ENCODE measurements around the gene MRPL32.

DNA sequence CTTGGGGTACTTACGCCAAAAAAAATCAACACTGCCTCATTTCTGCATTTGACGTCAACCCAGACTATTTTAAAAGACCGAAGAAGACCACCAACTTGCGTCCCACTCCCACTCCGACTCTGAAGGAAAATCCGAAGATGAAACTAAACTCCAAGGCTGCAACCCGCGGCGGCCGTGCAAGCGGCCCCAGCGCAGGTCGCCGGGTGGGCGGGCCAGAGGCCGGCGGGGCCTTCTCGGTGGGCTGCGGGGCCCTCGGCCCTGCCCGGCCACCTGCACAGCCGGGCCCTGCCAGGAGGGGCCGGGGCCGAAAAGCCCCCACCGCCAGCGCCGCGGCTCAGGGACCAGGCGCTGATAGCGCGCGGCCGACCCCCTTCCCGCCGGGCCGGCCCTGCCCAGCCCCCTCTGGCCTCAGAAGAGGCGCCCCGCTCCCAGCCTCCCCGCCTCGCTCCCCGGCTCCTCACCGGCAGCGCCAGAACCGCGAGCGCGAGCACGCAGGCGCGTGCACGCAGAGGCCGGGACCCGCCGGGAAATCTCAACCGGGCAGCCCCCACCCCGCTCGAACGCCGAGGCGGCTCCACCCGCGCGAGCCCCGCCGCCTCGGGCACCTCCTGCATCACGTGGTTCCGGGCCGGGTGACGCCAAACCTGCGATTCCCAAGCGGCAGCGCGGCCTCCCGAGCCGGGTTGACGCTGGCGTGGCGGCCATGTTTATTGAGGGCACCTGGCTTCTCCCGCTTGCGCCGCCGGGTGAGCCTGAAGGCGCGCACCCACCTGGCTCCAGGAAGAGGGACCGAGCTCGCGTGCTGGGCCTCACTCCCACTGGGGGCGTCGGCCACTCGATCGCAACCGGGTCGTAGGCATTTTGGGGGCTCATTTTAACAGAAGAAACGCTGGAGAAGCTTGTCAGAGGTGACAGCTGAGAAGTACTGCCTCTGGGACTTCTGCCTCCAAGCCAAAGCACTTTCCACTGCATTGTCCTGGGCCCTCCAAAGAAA is 20.4 kb upstream of the MRPL32 start, which contains the start of gene C7orf25:
- TF ChIP-seq CTCF (conservative IDR thresholded peaks at IDR 0.05 in 1 of 2, IDR thresholded peaks at IDR 0.05 in 1 of 2; ENCODE audit: low read depth in 1 of 2, low read length in 2 of 2) (no peak), EZH2 (IDR thresholded peaks at IDR 0.05; ENCODE audit: low read length, missing control alignments) (no peak)

All from fibroblast of lung (primary cell).